HG02840 (cell line): ENCODE results near the gene SF3B1.
"Not testable (repeated sequence)": the region's sequence is repeated elsewhere in the genome, so short reads cannot be mapped to it uniquely, and the experiment has no call there.

Experiments used
- ATAC-seq: cut with Tn5 transposase; IDR thresholded peaks from one replicate; pipeline ENCODE4 v1.9.1; 2021; ENCODE audit warnings: mild to moderate bottlenecking, moderate library complexity, moderate number of reproducible peaks; ENCODE audit not compliant: unreplicated experiment, low FRiP score

Gene SF3B1

DNA sequence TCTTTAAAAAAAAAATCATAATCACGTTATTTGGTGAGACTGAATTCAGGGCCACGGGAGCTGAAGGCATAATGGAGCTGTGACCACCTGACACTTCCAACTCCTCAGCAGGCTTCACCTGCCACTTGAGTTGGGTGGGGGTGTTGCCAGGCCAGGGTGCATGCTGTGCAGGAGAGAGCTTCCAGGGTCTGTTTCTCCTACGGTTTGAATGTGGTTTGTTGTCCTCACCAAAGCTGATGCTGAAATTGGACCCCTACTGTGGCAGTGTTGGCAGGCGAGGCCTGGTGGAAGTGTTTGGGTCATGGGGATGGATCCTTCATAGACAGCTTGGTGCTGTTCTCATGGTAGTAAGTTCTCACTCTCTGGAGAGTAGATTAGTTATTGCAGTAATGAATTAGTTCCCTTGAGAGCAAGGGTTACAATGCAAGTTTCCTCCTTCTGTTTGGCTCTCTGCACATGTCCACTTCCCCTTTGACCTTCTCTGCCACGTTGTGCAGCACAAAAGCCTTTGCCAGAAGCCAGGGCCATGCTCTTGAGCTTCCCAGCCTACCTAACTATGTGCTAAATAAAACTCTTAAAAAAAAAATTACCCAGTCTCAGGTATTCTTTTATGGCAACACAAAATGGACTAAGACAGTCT is 86.0 kb downstream of the SF3B1 start:
- ATAC-seq: no peak

DNA sequence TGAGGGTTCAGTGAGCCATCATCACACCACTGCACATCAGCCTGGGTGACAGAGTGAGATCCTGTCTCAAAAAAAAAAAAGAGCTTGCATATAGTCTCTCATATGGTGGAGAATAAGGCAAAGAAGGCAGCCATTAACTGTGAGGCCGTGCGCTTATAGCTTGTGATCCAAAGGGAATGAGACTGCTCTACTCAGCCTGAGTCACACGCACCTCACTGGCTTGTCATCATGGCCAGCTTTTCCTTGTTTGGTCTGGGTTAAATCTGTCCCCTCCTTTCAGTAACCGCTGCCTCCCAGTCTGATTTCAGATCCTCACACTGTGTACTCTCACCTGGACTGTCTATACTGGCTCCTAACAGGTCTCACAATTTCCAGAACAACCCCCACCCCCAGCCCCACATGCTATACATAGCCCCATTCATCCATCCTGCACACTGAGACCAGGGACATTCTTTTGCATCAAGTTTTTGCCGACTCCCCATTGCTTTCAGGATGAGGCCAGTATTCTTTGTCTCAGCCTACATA is 88.9 kb downstream of the SF3B1 start:
- ATAC-seq: no peak

DNA sequence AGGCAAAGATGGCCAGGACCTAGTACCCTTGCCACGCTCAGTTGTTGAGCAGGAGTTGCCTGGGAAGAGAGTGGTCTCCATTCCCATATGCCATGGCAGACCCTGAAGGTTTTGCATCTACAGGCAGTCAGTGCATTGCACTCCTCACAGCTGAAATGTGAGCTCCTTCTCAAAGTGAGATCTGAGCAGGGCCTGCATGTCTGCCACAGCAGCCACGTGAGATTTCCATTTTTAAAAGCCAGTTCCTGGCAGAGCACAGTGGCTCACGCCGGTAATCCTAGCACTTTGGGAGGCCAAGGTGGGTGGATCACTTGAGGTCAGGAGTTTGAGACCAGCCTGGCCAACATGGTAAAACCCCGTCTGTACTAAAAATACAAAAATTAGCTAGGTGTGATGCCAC is 90.9 kb downstream of the SF3B1 start:
- ATAC-seq: not testable (repeated sequence)

DNA sequence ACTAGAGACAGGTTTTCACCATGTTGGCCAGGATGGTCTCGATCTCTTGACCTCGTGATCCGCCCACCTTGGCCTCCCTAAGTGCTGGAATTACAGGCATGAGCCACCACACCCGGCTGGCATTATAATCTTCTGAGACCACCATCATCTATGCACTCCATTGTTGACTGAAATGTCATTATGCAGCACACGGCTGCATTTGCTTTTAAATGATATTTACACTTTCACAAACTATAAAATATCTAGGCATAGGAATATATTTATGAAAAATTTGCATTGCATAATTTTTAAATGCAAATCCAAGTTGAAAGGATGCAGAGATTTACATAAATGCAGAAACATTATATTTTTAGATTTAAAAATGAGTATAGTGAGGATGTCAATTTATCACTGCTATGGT is 94.2 kb downstream of the SF3B1 start:
- no peak for ATAC-seq
